Activated T-cell treated with anti-CD3 and anti-CD28 coated beads, Interleukin-2, amount 50 U/mL, for 72 hours (primary cell): ENCODE results near the gene ASTN2. TPM values are rescaled to one million over a fixed set of nuclear protein-coding genes. Genes with fewer than 3 reads are reported as not detected.
A peak's percentile ranks its signal among the peaks of the same experiment; 100 is the strongest.

Experiments
- ATAC-seq, 2 donors: fragments of 150-1000 bp; cut with Tn5 transposase; replicated peaks in 1 of 2; 2 replicates each; pipeline ENCODE4 v1.10.0; 2021; ENCODE audit warnings: moderate library complexity in 2 of 2, mild to moderate bottlenecking in 1 of 2
- DNase-seq, 2 donors: peaks; one replicate each; pipeline ENCODE4 v3.0.0; 2021 to 2022; ENCODE audit warnings: mixed read lengths in 1 of 2
- H3K27ac Mint-ChIP-seq: one replicate; pipeline ENCODE4 v1.8.0; 2022; ENCODE audit warnings: mild to moderate bottlenecking, moderate library complexity, mixed read lengths
- H3K27me3 Mint-ChIP-seq: one replicate; pipeline ENCODE4 v1.8.0; 2022; ENCODE audit warnings: low read depth, mixed read lengths
- H3K36me3 Mint-ChIP-seq, 2 donors: one replicate each; pipeline ENCODE4 v1.8.0; 2022; ENCODE audit warnings: mixed read lengths in 2 of 2, mild to moderate bottlenecking in 1 of 2; ENCODE audit not compliant: insufficient read depth in 2 of 2
- H3K4me1 Mint-ChIP-seq: one replicate; pipeline ENCODE4 v1.8.0; 2022; ENCODE audit warnings: low read depth, mixed read lengths
- H3K4me3 Mint-ChIP-seq, 2 donors: one replicate each; pipeline ENCODE4 v1.8.0; 2022; ENCODE audit warnings: mild to moderate bottlenecking in 2 of 2, mixed read lengths in 2 of 2, moderate library complexity in 2 of 2
- H3K9me3 Mint-ChIP-seq, 2 donors: one replicate each; pipeline ENCODE4 v1.8.0; 2022; ENCODE audit warnings: mixed read lengths in 2 of 2
- total RNA-seq, 2 donors: library from RNA; stranded (reverse); gene quantifications; one replicate each; pipeline ENCODE4 v1.2.3, GENCODE V29; 2022

Gene ASTN2
- total RNA-seq, 2 donors from 2014 or later, result 4.2 to 5.6 TPM

DNA sequence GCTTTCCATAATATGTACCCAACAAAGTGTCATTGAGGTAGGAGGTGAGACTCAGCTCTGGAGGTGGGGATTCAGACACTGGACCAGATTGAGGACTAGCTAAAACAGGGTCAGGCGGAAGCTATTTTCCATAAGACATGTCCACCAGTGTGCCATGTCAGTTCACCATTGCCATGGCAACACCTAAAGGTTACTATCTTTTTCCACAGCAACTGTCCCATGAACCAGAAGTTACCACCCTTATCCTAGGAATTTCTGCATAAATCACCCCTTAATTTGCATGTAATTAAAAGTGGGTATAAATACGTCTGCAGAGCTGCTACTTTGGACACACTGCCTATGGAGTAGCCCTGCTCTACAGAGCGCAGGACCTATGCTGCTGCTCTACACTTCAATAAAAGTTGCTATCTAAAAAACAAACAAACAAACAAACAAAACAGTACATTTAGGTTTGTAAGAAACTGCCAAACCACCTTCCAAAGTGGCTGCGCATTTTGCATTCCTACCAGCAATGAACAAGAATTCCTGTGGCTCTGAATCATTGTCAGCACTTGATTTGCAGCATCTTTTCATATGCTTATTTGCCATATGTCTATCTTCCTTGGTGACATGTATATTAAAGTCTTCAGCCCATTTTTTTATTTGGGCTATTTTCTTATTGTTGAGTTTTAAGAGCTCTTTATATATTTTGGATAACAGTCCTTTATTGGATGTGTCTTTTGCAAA lies 745.7 kb downstream of the ASTN2 start:
- Mint-ChIP-seq H3K27me3 (no peaks in the 10 kb centered on the region), H3K27ac (no peak overlapping the region), H3K36me3 (peaks cover 4 to 9% of the 10 kb centered on the region in 2 donors), H3K4me1 (no peaks in the 10 kb centered on the region), H3K4me3 (no peak overlapping the region), H3K9me3 (peaks cover 6 to 7% of the 10 kb centered on the region in 2 donors)
- ATAC-seq (no peak), DNase-seq (no peak)

DNA sequence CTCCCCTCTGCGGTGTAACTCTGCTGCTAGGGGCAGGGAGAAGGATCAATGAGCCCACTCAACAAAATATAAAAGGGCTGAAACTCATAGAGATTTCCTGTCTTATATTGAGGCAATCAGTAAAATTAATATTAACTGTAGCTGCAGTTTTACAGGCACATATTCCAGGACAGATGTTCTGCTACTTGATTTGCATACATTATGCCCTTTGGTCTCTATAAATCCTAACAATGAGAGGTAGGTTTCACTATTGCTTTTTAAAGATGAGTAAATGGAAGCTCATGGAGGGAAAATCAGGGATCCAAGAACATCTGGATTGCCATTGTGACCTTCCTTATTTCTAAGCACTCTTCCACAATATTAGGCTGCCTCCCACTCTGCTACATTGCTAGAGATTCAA lies 751.3 kb downstream of the ASTN2 start:
- H3K36me3 Mint-ChIP-seq, result no peaks in the 10 kb centered on the region
- H3K9me3 Mint-ChIP-seq, result no peaks in the 10 kb centered on the region
- ATAC-seq (no peak), DNase-seq (no peak)
- H3K4me3 Mint-ChIP-seq, result no peak overlapping the region
- H3K4me1 Mint-ChIP-seq, result no peaks in the 10 kb centered on the region
- no peaks in the 10 kb centered on the region for H3K27me3 Mint-ChIP-seq
- no peak overlapping the region for H3K27ac Mint-ChIP-seq

DNA sequence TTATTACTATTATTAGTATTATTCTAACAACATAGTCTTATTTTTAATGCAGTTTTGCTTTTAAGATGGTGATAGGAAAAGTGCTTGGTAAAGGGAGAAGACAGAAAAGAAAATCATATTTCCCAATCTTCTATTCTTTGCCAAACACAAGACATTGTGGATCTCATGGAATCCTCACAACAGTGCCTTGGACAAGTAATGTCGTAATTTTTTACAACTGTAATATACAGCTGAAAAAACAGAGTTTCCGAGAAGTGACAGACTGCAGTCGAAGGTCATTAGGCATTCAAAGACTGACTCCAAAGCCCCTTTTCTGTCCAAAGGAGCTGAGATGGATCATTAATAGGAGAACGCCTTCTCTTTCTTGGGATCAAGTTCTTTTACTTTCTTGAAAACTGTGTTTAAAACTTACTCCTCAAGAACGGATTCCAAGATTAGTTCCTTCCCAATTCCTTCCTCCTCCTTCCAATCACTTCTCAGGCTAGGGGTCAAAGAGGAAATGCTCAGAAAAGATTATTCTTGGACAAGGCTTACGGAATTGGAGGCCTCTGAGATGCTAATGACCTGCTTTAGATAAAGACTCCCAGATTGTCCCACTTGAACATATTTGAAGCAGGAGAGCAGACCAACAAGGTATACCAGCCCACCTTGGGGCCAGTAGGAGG lies 752.1 kb downstream of the ASTN2 start:
- Mint-ChIP-seq H3K27ac (no peak overlapping the region), H3K27me3 (no peaks in the 10 kb centered on the region), H3K9me3 (no peaks in the 10 kb centered on the region), H3K4me1 (no peaks in the 10 kb centered on the region), H3K36me3 (no peaks in the 10 kb centered on the region), H3K4me3 (no peak overlapping the region)
- DNase-seq, result no peak
- ATAC-seq, result no peak

DNA sequence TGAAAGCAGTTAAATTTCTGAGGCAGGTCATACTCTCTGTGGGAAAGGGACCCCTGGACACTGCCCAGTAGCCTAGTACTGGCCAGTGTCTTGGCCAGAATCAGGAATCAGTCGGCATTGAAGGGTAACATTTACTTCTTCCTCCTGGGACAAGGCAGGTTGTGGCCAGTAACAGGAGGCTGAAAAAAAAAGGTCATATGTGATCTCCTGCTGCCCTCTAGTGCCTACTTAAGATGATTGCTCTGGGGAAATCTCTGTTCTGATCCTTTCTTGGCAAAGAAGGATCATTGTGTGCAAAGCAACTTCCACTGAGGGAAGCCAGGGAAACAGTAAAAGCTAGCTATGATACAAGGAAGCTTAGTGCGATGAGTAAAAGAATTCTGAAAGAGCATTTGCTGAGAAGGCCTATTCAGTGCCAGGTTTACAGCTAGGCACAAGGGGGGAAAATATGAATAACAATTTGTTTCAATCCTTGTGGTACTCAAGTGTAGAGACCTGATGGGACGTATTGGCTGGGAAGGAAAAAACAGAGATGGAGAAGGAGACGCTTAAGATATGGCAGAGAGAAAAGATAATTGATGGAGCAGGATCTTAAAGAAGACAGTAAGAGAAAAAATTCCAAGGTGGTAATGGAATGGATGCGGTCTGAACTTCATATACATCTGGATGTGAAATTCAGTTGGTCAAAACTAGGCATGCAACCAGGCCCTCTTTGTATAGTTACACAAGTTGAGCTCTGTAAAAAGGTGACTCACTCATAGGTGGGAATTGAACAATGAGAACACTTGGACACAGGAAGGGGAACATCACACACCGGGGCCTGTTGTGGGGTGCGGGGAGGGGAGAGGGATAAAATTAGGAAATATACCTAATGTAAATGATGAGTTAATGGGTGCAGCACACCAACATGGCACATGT lies 753.6 kb downstream of the ASTN2 start:
- H3K9me3 Mint-ChIP-seq, result no peaks in the 10 kb centered on the region
- no peak overlapping the region for H3K27ac Mint-ChIP-seq
- H3K4me3 Mint-ChIP-seq, result no peak overlapping the region
- no peaks in the 10 kb centered on the region for H3K4me1 Mint-ChIP-seq
- ATAC-seq, result peak; percentile 43 to 58
- DNase-seq, result peak; percentile 5 to 17
- no peaks in the 10 kb centered on the region for H3K27me3 Mint-ChIP-seq
- no peaks in the 10 kb centered on the region for H3K36me3 Mint-ChIP-seq

DNA sequence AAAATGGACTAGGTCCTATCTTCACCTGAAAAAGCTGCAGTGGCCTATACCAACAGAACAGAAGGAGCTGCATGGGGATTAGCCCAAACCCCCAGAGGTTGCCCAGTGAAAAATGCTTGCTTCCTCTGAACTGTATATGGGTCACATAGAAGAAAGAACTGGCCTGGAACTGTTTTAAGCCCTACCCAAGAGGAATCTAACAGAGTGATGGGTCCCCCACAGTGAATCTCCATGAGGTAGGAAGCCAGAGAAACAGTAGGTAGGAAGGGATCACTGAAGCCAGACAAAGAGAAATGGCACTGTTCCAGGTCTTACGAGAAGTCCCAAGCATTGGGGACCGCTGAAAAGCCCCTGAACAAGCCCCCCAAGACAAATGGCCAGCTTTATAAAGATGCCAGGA lies 756.6 kb downstream of the ASTN2 start:
- H3K9me3 Mint-ChIP-seq, result no peaks in the 10 kb centered on the region
- H3K36me3 Mint-ChIP-seq, result no peaks in the 10 kb centered on the region
- H3K27ac Mint-ChIP-seq, result no peak overlapping the region
- ATAC-seq (no peak), DNase-seq (no peak)
- H3K27me3 Mint-ChIP-seq, result no peaks in the 10 kb centered on the region
- H3K4me1 Mint-ChIP-seq, result no peaks in the 10 kb centered on the region
- no peak overlapping the region for H3K4me3 Mint-ChIP-seq

DNA sequence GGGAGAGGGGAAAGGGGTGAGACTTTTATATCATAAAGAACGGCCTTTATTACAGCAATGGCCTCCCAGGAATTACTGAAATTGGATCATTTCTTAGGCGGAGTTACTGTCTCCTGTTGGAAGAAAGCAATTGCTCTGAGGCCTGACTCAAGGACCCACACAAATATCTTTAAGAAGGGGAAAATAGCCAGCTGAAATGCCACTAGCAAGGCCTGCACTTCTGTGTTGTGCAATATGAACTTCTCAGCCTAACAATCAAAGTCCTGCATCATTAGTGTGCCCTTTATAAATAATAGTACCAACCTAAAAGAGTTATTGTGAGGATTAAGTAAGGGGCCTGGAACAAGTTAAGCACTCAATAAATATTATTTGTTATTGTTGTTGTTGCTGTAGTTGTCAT lies 757.9 kb downstream of the ASTN2 start:
- DNase-seq (no peak), ATAC-seq (no peak)
- Mint-ChIP-seq H3K9me3 (no peaks in the 10 kb centered on the region), H3K27ac (no peak overlapping the region), H3K4me3 (no peak overlapping the region), H3K27me3 (no peaks in the 10 kb centered on the region), H3K4me1 (no peaks in the 10 kb centered on the region), H3K36me3 (no peaks in the 10 kb centered on the region)

DNA sequence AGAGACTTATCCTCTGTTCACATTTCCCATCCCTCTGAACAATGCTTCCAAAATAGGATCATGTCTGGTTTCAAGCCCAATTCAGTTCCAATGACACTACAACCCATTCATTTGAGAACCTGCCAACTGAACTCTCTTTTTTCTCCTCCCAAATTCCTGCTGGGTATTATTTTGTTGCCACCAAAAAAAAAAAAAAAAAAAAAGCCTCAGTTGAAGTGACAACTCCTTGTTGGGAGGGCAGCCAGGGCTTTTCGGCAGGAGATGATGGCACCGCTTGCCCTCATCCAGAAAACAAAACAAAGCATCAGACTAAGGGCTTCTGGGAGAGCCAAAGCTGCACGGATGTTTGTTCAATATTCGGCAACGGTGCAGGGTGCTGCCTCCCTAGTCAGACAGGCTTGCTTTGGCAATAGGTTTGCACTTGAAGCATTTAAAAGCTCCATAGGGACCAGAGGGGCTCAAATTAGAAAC lies 758.3 kb downstream of the ASTN2 start:
- H3K27me3 Mint-ChIP-seq, result no peaks in the 10 kb centered on the region

DNA sequence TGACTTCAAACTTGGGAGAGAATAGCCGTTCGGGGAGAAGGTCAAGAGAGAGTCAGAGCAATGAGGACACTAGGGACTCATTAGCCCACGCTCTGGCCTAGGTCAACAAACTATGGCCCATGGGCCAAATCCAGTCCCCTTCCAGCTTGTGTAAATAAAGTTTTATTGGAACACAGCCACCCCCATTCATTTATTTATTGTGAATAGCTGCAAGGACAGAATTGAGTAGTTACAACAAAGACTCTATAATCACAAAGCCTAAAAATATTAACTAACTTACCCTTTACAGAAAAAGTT lies 760.9 kb downstream of the ASTN2 start:
- Mint-ChIP-seq H3K4me3 (no peak overlapping the region), H3K27me3 (no peaks in the 10 kb centered on the region), H3K4me1 (no peaks in the 10 kb centered on the region), H3K9me3 (no peaks in the 10 kb centered on the region), H3K27ac (no peak overlapping the region), H3K36me3 (peaks cover 0 to 3% of the 10 kb centered on the region in 2 donors)
- ATAC-seq, result no peak
- DNase-seq, result no peak

More for the DNA sequence above, 758.3 kb downstream of the ASTN2 start:
- Mint-ChIP-seq H3K36me3 (no peaks in the 10 kb centered on the region), H3K4me1 (no peaks in the 10 kb centered on the region), H3K27ac (no peak overlapping the region), H3K9me3 (no peaks in the 10 kb centered on the region), H3K4me3 (no peak overlapping the region)
- ATAC-seq (no peak), DNase-seq (no peak)

DNA sequence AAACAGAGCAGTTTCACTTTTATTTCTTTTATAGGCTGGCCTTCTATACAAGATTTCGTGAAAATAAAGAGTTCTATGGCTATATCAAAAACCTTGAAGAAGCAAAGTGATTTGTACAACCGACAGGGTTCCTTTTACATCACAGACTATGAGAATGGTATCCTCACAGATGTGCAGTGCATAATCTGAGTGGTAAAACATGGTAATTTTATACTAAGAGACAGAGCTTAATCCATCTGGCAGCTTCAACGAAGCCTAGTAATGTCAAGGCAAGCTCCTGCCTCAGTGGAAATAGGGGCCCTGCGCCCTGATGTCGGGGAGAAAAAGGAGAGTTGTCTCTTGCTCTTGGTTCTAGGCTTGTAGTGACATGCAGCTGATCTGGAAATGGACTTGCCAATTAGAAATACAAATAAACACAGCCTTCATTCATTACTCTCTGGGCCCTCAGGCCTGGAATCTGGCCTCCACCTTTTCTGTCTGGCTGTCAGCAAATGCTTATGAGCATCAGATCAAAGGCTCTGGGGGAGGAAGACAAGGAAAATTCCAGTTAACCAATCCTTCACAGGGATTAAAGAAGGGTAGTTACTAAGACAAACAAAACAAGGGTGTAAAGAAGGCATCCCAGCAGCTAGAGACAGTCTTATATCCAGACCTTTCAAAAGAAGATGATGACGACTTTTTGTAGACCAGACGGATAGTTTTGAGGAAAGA lies 761.4 kb downstream of the ASTN2 start:
- ATAC-seq (no peak), DNase-seq (no peak)
- Mint-ChIP-seq H3K4me1 (no peaks in the 10 kb centered on the region), H3K9me3 (no peaks in the 10 kb centered on the region), H3K4me3 (no peak overlapping the region), H3K27me3 (no peaks in the 10 kb centered on the region), H3K27ac (no peak overlapping the region), H3K36me3 (peaks cover 0 to 3% of the 10 kb centered on the region in 2 donors)

DNA sequence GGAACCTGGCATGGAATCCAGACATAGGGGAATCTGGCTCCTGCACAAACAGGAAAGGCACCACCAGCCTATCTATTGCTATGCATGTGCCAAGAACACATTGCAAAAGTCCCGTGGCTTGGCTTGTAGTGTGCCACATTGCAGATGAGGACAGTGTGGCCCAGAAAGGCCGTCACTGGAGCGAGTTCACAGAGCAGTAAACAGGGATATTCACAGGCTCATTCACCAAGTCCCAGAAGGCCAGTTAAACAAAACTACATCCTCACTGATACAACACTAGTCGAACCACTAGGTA lies 767.4 kb downstream of the ASTN2 start:
- no peaks in the 10 kb centered on the region for H3K9me3 Mint-ChIP-seq
- peaks cover 0 to 3% of the 10 kb centered on the region in 2 donors for H3K36me3 Mint-ChIP-seq
- ATAC-seq, result no peak
- H3K27me3 Mint-ChIP-seq, result no peaks in the 10 kb centered on the region
- H3K4me3 Mint-ChIP-seq, result no peak overlapping the region
- DNase-seq, result no peak
- no peaks in the 10 kb centered on the region for H3K4me1 Mint-ChIP-seq
- no peak overlapping the region for H3K27ac Mint-ChIP-seq

DNA sequence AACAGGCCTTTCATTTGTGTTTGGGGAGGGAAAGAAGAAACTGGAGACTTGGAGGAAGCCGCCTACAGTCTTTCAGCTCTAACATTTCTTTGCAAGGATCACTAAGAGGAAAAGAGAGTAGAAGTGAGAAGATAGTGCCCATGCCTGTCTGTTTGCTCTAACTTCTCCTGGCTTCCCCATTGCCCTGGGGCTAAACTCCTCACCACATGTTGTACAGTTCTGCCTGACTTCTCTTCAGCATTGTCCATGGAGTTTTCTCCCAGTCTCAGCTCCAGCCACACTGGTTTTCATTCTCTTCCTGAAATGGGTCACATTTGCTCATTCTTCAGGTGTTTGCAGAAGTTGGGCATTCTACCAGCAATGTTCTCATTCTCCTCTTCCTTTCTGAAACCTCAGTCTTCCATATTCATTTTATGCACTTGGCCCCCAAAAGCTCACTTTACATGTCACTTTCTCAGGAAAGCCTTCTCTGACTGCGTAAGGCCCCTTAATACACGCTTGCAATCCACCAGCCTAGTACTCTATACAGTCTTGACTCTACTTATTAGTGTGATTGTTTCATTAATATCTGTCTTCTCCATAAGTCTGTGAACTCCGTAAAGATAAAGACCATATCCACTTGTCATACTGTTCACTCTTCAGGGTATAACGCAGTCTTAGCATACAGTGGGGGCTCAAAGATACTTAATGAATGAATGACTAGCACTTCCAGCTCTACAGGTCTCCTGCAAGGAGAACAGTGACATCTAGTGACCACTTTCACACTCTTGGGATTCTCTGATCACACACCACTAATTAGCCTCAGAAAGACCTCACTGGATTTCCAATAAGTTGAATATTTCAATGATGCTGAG lies 768.0 kb downstream of the ASTN2 start:
- ATAC-seq, result no peak
- Mint-ChIP-seq H3K4me3 (no peak overlapping the region), H3K27me3 (no peaks in the 10 kb centered on the region), H3K27ac (no peak overlapping the region), H3K9me3 (no peaks in the 10 kb centered on the region), H3K4me1 (no peaks in the 10 kb centered on the region), H3K36me3 (peaks cover 0 to 3% of the 10 kb centered on the region in 2 donors)
- no peak for DNase-seq

DNA sequence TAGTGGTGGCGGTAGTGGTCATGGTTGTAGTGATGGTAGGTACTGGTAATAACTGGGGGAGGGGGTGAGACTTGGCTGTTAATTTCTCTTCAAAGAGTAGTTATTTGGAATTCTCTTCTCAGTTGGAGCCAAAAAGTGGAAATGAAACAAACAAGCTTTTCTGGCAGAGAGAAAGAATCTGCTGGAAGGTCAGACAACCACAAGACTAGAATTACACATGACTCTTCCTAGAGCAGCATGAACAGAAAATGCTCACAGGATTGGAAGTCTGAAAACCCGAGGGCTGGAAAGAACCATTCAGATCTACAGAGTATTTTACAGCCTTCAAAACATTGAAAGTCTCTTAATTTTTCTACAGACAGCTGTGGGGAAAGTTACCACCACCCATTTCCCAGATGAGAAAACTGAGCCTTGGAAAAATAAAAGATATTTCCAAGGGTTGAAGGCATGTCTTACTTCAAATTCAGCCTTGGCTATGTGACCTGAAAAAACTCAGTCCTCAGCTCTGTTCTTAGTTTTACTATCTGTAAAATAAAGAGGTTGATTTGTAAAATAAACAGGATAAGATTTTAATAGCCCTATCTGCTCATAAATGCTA lies 770.7 kb downstream of the ASTN2 start:
- Mint-ChIP-seq H3K4me3 (no peak overlapping the region), H3K27ac (no peak overlapping the region), H3K27me3 (no peaks in the 10 kb centered on the region), H3K4me1 (no peaks in the 10 kb centered on the region), H3K9me3 (no peaks in the 10 kb centered on the region), H3K36me3 (no peaks in the 10 kb centered on the region)
- no peak for DNase-seq
- ATAC-seq, result no peak
